K562 (cell line): Measurements from ENCODE around the gene HACL1. TPM values are rescaled to one million over a fixed set of nuclear protein-coding genes. Genes with fewer than 3 reads are reported as not detected.

Experiments used
- ARNT ChIP-seq, 2 experiments: fragments of 450-650 bp; IDR thresholded peaks; 2 replicates each; pipeline ENCODE4 v1.6.1; 2016; ENCODE audit warnings: mild to moderate bottlenecking in 1 of 2
- ATF1 ChIP-seq, 2 experiments: fragments of 450-650 bp in 1 of 2; IDR thresholded peaks; 2 replicates each; pipeline ENCODE4 v1.6.1; 2016; ENCODE audit warnings: missing compliant biosample characterization in 1 of 2, missing genetic modification characterization in 1 of 2
- BRF1 ChIP-seq: IDR thresholded peaks from 3 replicates; pipeline ENCODE4 v1.6.1; 2011; ENCODE audit warnings: borderline replicate concordance, mild to moderate bottlenecking; ENCODE audit not compliant: insufficient read length; ENCODE audit errors: extremely low read depth
- CBX2 ChIP-seq: fragments of 200-600 bp; sonication (generic); IDR thresholded peaks from one replicate; pipeline ENCODE4 v1.6.1; 2012; ENCODE audit warnings: mild to moderate bottlenecking, low read length, inconsistent platforms; ENCODE audit not compliant: insufficient read depth, poor library complexity, severe bottlenecking
- CHD1 ChIP-seq: fragments of 200-600 bp; sonication (generic); IDR thresholded peaks from one replicate; pipeline ENCODE4 v1.6.1; 2012; ENCODE audit warnings: mild to moderate bottlenecking, moderate library complexity, low read length, inconsistent platforms
- ELK3 ChIP-seq: fragments of 450-650 bp; formaldehyde crosslinking; IDR thresholded peaks from 2 replicates; pipeline ENCODE4 v1.4.0; 2020; ENCODE audit warnings: mild to moderate bottlenecking
- GABPB1 ChIP-seq: sonication (generic); formaldehyde crosslinking; IDR thresholded peaks from 2 replicates; pipeline ENCODE4 v1.8.0; 2022; ENCODE audit warnings: mild to moderate bottlenecking, missing genetic modification reagents
- HNRNPLL ChIP-seq: fragments of 200-400 bp; formaldehyde crosslinking; IDR thresholded peaks from 2 replicates; pipeline ENCODE4 v1.6.1; 2017; ENCODE audit warnings: low read length, low read depth, mild to moderate bottlenecking; ENCODE audit not compliant: poor library complexity, severe bottlenecking
- ILF3 ChIP-seq: fragments of 450-650 bp; IDR thresholded peaks from 2 replicates; pipeline ENCODE4 v1.6.1; 2018; ENCODE audit warnings: antibody characterized with exemption, mild to moderate bottlenecking, moderate library complexity, borderline replicate concordance
- KAT8 ChIP-seq: fragments of 450-650 bp; IDR thresholded peaks from 2 replicates; pipeline ENCODE4 v1.6.1; 2016; ENCODE audit warnings: low read depth, mild to moderate bottlenecking
- MBD1 ChIP-seq: fragments of 250-450 bp; sonication (Bioruptor Pico); IDR thresholded peaks from 2 replicates; pipeline ENCODE4 v1.8.0; 2022; ENCODE audit warnings: inconsistent platforms
- MCM7 ChIP-seq, 2 experiments: fragments of 450-650 bp; IDR thresholded peaks; 2 replicates each; pipeline ENCODE4 v1.6.1; 2016 to 2018
- NFE2 ChIP-seq: IDR thresholded peaks from 2 replicates; pipeline ENCODE4 v1.6.1; 2014; ENCODE audit warnings: antibody characterized with exemption, low read depth
- NFIC ChIP-seq: fragments of 450-650 bp; IDR thresholded peaks from 2 replicates; pipeline ENCODE4 v1.6.1; 2017; ENCODE audit warnings: mild to moderate bottlenecking, inconsistent platforms
- SMARCA5 ChIP-seq: fragments of 450-650 bp; IDR thresholded peaks from 2 replicates; pipeline ENCODE4 v1.6.1; 2016
- TAL1 ChIP-seq: fragments of 450-650 bp; IDR thresholded peaks from 2 replicates; pipeline ENCODE4 v1.6.1; 2016; ENCODE audit warnings: mild to moderate bottlenecking
- WHSC1 ChIP-seq: IDR thresholded peaks from one replicate; pipeline ENCODE4 v1.6.1; 2012; ENCODE audit warnings: low read length, control low read depth, inconsistent platforms
- ZKSCAN1 ChIP-seq: fragments of 150-350 bp; IDR thresholded peaks from 2 replicates; pipeline ENCODE4 v1.6.1; 2016; ENCODE audit warnings: low read depth, low read length
- ZNF124 ChIP-seq: sonication (generic); formaldehyde crosslinking; IDR thresholded peaks from 2 replicates; pipeline ENCODE4 v1.8.1; 2022; ENCODE audit warnings: missing genetic modification reagents
- ZNF445 ChIP-seq: fragments of 250-450 bp; sonication (Bioruptor Pico); IDR thresholded peaks from 2 replicates; pipeline ENCODE4 v1.4.0; 2020; ENCODE audit warnings: low read depth, mild to moderate bottlenecking, moderate library complexity
- ZNF449 ChIP-seq: fragments of 250-450 bp; sonication (Bioruptor Pico); IDR thresholded peaks from 2 replicates; pipeline ENCODE4 v1.8.0; 2022; ENCODE audit warnings: moderate library complexity, mild to moderate bottlenecking, inconsistent platforms
- ZNF551 ChIP-seq: fragments of 250-450 bp; sonication (Bioruptor Pico); IDR thresholded peaks from 2 replicates; pipeline ENCODE4 v1.5.0; 2021; ENCODE audit warnings: mild to moderate bottlenecking, moderate library complexity
- ZNF583 ChIP-seq: fragments of 250-450 bp; sonication (Bioruptor Pico); IDR thresholded peaks from 2 replicates; pipeline ENCODE4 v1.4.0; 2020
- ZNF644 ChIP-seq: fragments of 200-800 bp; sonication (Bioruptor generic); IDR thresholded peaks from 2 replicates; pipeline ENCODE4 v1.6.1; 2016; ENCODE audit warnings: low read depth, missing genetic modification characterization, missing compliant biosample characterization
- polyA plus RNA-seq, 8 experiments: library from polyadenylated mRNA; depleted of rRNA in 4 of 8; stranded (reverse) in 5 of 8; unstranded in 3 of 8; fragments of >200 nt; fragmentation: Nextera tagmentation in 2 of 8; fragmentation: Illumina TruSeq in 1 of 8; extraction: Ambion mirVana in 2 of 8; extraction: Trizol in 1 of 8; gene quantifications; 2 replicates each; pipeline versions ENCODE4 v1.2.1 to v1.2.3, GENCODE V29; 2011 to 2014; ENCODE audit warnings: inconsistent platforms in 1 of 8, missing spikeins in 1 of 8
- total RNA-seq, 7 experiments: library from RNA; depleted of rRNA in 6 of 7; stranded (reverse); fragments of >200 nt in 6 of 7; fragmentation: Illumina TruSeq in 2 of 7; extraction: Trizol in 2 of 7; gene quantifications; 2 replicates each; pipeline versions ENCODE4 v1.2.1 to v1.2.3, GENCODE V29; 2011 to 2021; ENCODE audit warnings: low replicate concordance in 1 of 7
- TF ChIP-seq, protein P1 (sequence below): sonication (generic); IDR thresholded peaks from 2 replicates; pipeline ENCODE4 v1.6.1; 2016

Gene HACL1
- total and polyA plus RNA-seq, 9 of the 15 experiments (the other 6 are each of a cell fraction or from before 2014, with no cell fraction given) = 18.9 to 61.5 (median 30.5) TPM

DNA sequence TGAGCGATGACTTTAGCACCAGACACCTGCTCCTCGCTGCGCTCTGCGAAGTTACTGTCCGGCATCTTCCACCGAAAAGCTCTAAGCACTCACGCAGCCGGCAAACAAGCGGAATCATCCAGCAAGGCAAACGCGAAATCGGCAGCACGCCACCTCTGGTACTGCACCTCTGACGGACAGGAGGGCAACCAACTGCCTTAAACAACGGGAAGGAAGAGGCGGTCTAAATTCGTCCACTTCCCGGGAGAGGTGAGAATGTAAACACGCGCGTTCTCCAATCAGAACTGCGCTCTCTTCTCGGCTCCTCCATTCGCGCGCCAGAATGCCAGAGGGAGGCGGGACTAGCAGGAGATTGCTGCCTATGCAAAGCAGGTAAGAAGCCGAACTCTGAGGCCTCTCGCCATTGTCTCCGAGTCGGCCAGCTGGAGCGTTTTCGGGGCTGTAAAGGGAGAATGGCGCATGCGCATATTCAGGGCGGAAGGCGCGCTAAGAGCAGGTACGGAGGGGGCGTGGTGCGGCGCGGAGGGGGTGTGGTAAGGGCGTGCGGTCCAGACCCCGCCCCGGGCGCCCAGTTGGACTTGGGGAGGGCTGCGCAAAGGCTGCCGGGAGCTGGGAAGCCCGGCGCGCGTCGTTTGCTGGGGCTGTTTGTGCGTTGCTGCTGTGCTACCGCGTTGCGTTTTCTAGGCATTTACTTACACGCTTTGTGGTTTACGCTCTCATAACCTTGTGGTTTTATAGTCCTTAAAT lies at the start of gene HACL1, which contains the start of gene BTD (continued):
- TF ChIP-seq NFIC (peak; percentile 54), CBX2 (no peak), BRF1 (no peak), ZKSCAN1 (no peak), ELK3 (CRISPR knock-in tag) (no peak), HNRNPLL (peak; percentile 89), KAT8 (no peak), ILF3 (no peak), ZNF583 (CRISPR knock-in tag) (no peak), WHSC1 (no peak), CHD1 (no peak), MBD1 (CRISPR knock-in tag) (no peak), ZNF644 (no peak), ZNF124 (CRISPR knock-in tag) (no peak), ZNF445 (CRISPR knock-in tag) (no peak; the same call in 1 of the 2 replicates), ARNT (IDR thresholded peaks at IDR 0.05) (peak in 1 of 2 experiments; percentile 42; a peak in 1 of 4 replicates), ZNF449 (CRISPR knock-in tag) (0 out of 2 replicates have a peak, but pooled peaks have one; percentile 14), NFE2 (peak; percentile 12; the same call in 1 of the 2 replicates), TAL1 (no peak), MCM7 (IDR thresholded peaks at IDR 0.05) (no peak), GABPB1 (CRISPR knock-in tag) (peak; percentile 83), ATF1 (CRISPR knock-in tag; IDR thresholded peaks at IDR 0.05) (peak; percentile 28; the same call in 1 of the 2 replicates), ATF1 (tag; IDR thresholded peaks at IDR 0.05) (peak; percentile 89), ZNF551 (no peak), SMARCA5 (no peak)
- TF ChIP-seq, protein P1, sequence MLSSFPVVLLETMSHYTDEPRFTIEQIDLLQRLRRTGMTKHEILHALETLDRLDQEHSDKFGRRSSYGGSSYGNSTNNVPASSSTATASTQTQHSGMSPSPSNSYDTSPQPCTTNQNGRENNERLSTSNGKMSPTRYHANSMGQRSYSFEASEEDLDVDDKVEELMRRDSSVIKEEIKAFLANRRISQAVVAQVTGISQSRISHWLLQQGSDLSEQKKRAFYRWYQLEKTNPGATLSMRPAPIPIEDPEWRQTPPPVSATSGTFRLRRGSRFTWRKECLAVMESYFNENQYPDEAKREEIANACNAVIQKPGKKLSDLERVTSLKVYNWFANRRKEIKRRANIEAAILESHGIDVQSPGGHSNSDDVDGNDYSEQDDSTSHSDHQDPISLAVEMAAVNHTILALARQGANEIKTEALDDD = no peak
